GM18520 (cell line): ENCODE measurements around the gene ABCA1.
"Not testable (repeated sequence)": the region's sequence is repeated elsewhere in the genome, so short reads cannot be mapped to it uniquely, and the experiment has no call there.

Source experiments
- ATAC-seq: cut with Tn5 transposase; IDR thresholded peaks from one replicate; pipeline ENCODE4 v1.9.1; 2021; ENCODE audit not compliant: unreplicated experiment

ABCA1 gene

GRCh38 chr9:104927912-104928740, at the start of gene ABCA1:
Gene ABCA1 (minus strand): TSS chr9:104928155. CDS start chr9:104903679, 24,476 bp downstream.
- ATAC-seq = no peak

- ATAC-seq = no peak
Observed at GRCh38 chr9:104977580-104977979, 49.6 kb upstream of the ABCA1 start.

- ATAC-seq = no peak
Observed at GRCh38 chr9:104977168-104977567, 49.2 kb upstream of the ABCA1 start.

DNA sequence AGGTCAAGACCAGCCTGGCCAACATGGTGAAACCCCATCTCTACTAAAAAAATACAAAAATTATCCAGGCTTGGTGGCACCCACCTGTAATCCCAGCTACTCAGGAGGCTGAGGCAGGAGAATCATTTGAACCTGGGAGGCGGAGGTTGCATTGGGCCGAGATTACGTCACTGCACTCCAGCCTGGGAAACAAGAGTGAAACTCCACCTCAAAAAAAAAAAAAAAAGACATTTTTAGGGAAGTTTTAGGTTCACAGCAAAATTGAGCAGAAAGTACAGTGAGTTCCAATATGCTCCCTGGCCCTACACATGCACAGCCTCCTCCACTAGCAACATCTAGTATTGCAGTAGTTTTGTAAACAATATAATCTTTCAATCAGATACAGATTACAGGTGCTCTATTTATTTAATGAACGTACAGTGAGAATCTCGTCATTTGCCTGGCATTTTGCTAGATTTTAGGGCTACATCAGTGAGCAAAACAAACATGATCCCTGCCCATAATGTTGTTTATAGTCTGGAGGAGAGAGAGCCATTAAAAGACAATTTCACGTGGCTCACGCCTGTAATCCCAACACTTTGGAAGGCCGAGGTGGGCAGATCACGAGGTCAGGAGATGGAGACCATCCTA, 48.1 kb upstream of the ABCA1 start:
- ATAC-seq = not testable (repeated sequence)

DNA sequence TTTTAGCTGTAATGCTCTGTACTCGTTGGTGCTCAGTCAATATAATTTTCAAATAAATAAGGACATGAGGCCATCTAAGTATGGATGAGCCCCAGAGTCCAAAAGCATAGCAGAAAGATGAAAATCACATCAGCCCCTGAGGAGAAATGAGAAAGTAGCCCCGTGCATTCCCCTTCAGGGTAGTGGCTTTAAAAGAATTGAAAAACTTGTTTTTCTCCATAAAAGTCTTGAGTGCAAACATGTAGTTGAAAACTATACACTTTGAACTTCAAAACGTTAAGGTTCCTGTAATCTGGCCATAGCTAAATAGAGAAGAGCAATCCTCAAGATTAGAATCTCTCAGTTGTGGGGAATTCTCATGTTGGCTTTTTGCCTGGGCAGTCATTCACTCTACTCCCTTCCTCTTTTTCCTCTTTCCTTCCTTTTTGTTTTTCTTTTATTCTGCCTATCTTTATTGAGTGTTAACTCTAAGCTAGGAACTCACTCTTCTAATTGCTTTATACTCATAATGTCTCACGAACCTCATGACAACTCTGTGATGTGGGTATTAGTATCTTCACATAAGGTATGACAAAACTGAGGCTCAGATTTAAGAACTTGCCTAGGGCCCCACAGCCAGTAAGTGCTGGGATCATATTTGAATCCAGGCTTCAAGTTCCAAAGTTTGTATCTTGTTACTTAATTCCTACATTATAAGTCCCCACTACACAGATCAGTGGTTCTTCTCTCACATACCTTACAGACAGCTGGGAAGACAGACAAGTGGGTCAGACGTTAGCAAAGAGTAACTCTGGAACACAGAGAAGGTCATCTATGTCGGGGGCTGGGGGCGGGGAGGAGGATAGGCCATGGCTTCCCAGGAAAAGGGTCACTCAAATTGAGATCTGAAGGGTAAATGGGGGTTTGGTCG, 46.4 kb upstream of the ABCA1 start:
- ATAC-seq = no peak

DNA sequence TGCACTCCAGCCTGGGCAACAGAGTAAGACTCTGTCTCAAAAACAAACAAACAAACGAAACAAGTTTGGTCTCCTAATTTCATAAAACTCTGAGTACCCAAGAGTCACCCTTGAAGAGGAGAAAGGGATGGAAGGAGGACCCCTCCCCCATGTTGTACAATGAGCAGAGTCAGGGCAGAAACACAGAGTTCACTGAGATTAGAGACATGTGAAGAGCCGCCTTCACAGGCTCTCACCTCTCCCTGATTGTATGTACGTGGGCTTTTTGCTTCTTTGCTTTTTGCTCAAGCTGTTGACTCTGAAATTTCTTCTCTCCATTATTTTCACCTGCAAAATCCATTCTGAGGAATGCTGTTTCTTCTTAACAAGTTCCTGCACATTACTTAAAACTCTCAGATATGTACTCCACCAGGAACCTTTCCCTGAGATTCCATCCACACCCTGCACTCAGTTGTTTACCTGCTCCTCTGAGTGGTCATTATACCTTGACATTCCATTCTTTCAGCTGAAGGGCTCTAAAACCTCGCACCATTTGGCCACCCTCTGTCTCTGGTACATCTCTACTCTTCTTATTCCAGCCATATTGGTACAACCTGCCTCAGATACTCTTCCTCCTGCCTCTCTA, 44.4 kb upstream of the ABCA1 start:
- no peak for ATAC-seq

- no peak for ATAC-seq
Observed at GRCh38 chr9:104971511-104971910, 43.6 kb upstream of the ABCA1 start.

DNA sequence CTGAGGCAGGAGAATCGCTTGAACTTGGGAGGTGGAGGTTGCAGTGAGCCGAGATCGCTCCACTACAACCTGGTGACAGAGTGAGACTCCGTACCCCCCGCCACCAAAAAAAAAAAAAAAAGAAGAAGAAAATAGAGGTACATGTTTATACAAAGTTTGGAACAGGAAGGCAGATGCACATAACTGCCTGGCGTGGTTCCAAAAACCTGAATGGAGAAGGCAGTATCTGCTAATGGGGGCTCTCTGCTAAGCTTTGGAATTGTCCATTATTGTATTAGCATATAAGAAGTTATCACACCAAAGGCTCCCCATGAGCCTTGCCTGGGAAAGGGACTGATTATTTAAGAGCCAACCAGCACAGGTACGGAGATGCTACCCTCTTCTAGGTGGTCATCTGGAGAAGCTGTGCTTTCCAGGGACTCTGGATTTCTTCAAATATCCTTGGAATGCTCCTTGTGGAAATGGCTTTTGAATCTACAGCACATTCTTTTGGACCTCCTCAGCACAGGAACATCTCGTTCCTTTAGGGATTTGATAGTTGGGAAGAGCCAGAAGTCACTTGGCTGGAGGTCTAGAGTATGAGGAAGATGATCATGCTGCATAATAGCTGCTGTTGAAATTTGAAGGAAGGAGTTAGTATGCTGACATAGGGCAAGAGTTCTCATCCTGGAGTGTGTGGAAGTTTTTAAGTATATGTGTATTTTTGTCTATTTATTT, 42.5 kb upstream of the ABCA1 start:
- no peak for ATAC-seq

GRCh38 chr9:104969116-104969515, 41.2 kb upstream of the ABCA1 start:
- ATAC-seq = no peak

DNA sequence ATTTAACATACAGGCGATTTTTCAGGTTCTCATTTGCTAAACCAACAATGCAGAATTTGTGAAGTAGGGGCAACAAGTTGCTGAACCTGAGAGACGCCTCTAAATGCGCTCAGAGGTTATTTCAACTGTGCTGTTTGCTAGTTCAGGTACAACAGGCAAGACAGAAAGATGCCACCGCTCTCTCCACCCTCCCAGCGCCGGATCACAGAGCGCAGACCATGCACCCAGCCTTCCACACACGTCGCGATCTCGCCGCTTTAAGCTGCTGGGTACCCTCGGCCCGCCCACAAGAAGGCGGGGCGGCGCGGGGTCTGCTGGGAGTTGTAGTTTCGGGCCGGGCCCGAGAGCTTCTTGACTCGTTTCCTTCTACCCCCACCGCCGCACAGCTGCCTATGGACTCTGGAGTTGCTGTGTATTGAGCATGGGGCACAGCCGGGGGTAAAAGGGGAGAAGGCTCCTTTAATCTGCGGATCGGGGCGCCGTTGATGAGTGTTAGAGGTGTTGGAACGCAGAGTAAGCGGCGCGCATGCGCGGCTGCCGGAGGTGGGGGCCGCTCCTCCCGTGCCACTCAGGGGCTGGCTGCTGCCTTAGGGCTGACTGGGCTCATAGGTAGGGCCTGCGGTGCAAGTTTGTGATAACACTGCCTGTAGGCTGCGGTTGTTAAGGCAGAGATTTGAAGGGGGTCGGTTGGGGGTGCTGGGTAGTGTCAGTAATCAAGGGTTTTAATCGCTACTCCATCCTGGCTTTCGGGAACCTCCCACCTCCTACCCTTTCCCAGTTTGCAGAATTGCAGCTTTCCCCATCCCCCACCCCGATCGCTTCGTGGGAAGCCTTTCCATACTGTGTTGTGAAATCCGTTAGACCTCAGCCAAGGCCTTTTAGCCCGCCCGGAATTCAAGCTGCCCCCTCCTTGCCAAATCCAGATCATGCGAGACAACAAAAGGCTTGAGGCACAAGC, 40.3 kb upstream of the ABCA1 start:
- ATAC-seq = peak; percentile 93

- ATAC-seq = no peak
Observed at GRCh38 chr9:104963076-104963475, 35.1 kb upstream of the ABCA1 start.

DNA sequence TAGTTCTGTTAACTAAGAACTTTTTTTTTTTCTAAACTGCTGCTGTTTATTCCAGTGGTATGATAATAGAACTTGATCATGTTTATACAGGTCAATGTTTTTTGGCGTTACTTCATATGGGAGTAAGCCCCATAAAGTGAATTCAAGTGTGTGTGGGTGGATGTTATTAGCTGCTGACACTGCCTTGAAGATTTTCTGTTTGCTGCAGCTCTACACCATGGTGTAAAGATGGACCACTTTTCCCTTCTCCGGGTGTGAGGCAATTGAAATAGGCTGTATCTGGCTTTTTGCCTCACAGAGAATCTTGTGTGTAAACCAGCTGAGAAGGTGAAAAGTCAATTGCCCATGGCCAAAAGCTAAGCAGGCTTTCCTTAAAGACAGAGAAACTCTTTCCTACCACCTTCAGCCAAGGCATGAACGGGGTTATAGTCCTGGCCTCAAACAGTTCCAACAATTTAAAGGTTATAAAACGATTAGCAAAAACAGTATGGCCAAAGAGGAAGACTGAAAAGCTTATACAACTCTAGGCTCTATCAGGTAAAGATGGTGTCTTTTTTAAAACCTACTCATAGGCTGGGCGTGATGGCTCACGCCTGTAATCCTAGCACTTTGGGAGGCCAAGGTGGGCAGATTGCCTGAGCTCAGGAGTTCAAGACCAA, 33.9 kb upstream of the ABCA1 start:
- no peak for ATAC-seq

DNA sequence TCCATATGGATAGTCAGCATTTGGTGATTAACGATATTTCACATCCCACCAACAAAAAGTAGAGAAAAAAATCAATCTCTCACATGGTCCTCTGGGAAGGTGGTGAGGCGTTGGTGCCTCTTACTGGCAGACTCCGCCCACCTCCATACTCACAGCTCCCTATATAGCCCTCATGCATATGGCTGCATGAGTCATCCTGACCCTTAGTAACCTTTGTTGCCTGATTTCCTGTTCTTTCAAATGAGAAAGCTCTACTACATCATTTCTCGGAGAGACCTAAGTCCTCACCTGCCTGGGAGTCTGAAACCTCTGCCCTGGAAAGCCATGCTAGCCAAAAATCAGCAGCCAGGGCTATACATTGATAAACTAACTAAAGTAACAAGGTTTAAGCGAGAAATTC, 33.3 kb upstream of the ABCA1 start:
- ATAC-seq = peak; percentile 91

- ATAC-seq = no peak
Observed at GRCh38 chr9:104960662-104961061, 32.7 kb upstream of the ABCA1 start.

- ATAC-seq = no peak
Observed at GRCh38 chr9:104958751-104959150, 30.8 kb upstream of the ABCA1 start.

DNA sequence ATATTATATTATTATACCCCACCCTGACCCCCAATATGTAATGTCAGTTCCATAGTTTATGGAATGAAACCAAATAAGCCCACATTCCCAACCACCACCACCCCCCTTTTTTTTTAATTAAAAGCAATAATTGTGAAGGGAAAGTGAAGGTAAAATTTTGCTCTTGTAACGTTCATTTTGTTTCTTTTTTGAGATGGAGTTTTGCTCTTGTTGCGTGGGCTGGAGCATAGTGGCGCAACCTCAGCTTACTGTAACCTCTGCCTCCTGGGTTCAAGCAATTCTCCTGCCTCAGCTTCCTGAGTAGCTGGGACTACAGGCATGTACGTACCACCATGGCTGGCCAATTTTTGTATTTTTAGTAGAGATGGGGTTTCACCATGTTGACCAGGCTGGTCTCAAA, 30.1 kb upstream of the ABCA1 start:
- ATAC-seq = not testable (repeated sequence)

- ATAC-seq = no peak
Observed at GRCh38 chr9:104951487-104951886, 23.5 kb upstream of the ABCA1 start.

DNA sequence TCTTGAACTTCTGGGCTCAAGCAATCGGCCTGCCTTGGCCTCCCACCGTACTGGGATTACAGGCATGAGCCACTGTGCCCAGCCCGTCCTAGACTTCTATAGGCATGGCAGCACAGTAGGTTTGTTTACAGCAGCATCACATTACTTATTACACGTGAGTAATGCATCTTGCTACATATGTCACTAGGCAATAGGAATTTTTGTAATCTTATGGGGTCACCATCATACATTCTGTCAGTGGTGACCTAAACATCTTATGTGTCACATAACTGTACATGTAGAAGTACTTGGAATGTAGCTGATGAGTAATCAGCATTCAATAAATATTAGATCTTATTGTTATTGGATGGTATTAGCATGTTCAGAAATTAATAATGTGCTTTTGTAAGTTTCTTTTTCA, 22.9 kb upstream of the ABCA1 start:
- no peak for ATAC-seq

DNA sequence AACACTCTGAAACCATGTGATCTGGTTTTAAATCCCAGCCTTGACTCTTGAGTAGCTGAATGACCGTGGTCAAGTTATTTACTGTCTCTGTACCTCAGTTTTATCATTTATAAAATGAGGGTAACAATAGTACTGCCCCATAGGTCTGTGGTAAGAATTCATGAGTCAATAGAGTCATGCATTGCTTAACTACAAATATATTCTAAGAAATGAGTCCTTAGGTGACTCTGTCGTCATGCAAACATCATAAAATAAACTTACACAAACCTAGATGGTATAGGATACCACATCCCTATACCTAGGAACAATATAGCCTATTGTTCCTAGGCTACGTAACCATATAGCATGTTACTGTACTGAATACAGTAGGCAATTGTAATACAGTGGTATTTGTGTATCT, 20.3 kb upstream of the ABCA1 start:
- ATAC-seq = no peak
